ENCODE results near the gene CAMP. TPM values are rescaled to one million over a fixed set of nuclear protein-coding genes. Genes with fewer than 3 reads are reported as not detected.

Gene CAMP
- polyA plus RNA-seq, 1 donor from 2014 or later, result not detected

GRCh38 chr3:48189321-48189720, 34.0 kb upstream of the CAMP start:
- H3K4me3 ChIP-seq (ENCODE audit: low read length), result no peak overlapping the region
- H3K79me2 ChIP-seq (replicated peaks; ENCODE audit: insufficient read depth, low read length), result peaks cover 7% of the 10 kb centered on the region
- H3K36me3 ChIP-seq (ENCODE audit: insufficient read depth, low read length), result no peaks in the 10 kb centered on the region
- H3K27ac ChIP-seq (ENCODE audit: low read length), result no peak overlapping the region
- H3F3A ChIP-seq (ENCODE audit: insufficient read depth, low read length, poor library complexity, severe bottlenecking), result no peaks in the 10 kb centered on the region
- TF ChIP-seq TAF1 (IDR thresholded peaks at IDR 0.05; ENCODE audit: low read depth) (no peak), REST (IDR thresholded peaks at IDR 0.05; ENCODE audit: borderline replicate concordance) (no peak), EP300 (conservative IDR thresholded peaks at IDR 0.05; ENCODE audit: poor library complexity, severe bottlenecking) (no peak), POLR2AphosphoS5 (IDR thresholded peaks at IDR 0.05) (no peak), SMC3 (conservative IDR thresholded peaks at IDR 0.05; ENCODE audit: poor library complexity) (no peak), CTCF (IDR thresholded peaks at IDR 0.05; ENCODE audit: poor library complexity, severe bottlenecking) (no peak), EZH2 (IDR thresholded peaks at IDR 0.05; ENCODE audit: borderline replicate concordance, insufficient read depth, low read length, poor library complexity, severe bottlenecking) (no peak), RAD21 (conservative IDR thresholded peaks at IDR 0.05) (no peak), MXI1 (conservative IDR thresholded peaks at IDR 0.05; ENCODE audit: poor library complexity, severe bottlenecking) (no peak)
- H4K20me1 ChIP-seq (ENCODE audit: insufficient read depth), result no peaks in the 10 kb centered on the region
- no peak overlapping the region for H3K4me2 ChIP-seq (ENCODE audit: low read length)
- no peaks in the 10 kb centered on the region for H3K27me3 ChIP-seq (ENCODE audit: insufficient read depth, low read depth, low read length)
- H2AFZ ChIP-seq (ENCODE audit: low read depth, low read length), result peak overlapping the region; percentile 83
- no peak overlapping the region for H3K9ac ChIP-seq (ENCODE audit: low read length)
- no peaks in the 10 kb centered on the region for H3K9me3 ChIP-seq (ENCODE audit: low read length)
- H3K9me2 ChIP-seq (ENCODE audit: insufficient read depth, low read length), result no peaks in the 10 kb centered on the region

GRCh38 chr3:48190911-48191310, 32.4 kb upstream of the CAMP start:
- Histone ChIP-seq H2AFZ (ENCODE audit: low read depth, low read length) (no peak overlapping the region), H4K20me1 (ENCODE audit: insufficient read depth) (no peaks in the 10 kb centered on the region), H3K9me3 (ENCODE audit: low read length) (no peaks in the 10 kb centered on the region), H3K4me2 (ENCODE audit: low read length) (no peak overlapping the region), H3K9me2 (ENCODE audit: insufficient read depth, low read length) (no peaks in the 10 kb centered on the region), H3K9ac (ENCODE audit: low read length) (no peak overlapping the region), H3K4me3 (ENCODE audit: low read length) (no peak overlapping the region), H3K36me3 (ENCODE audit: insufficient read depth, low read length) (no peaks in the 10 kb centered on the region), H3K79me2 (replicated peaks; ENCODE audit: insufficient read depth, low read length) (peaks cover 7% of the 10 kb centered on the region), H3K27me3 (ENCODE audit: insufficient read depth, low read depth, low read length) (no peaks in the 10 kb centered on the region), H3K27ac (ENCODE audit: low read length) (no peak overlapping the region), H3F3A (ENCODE audit: insufficient read depth, low read length, poor library complexity, severe bottlenecking) (no peaks in the 10 kb centered on the region)
- TF ChIP-seq CTCF (IDR thresholded peaks at IDR 0.05; ENCODE audit: poor library complexity, severe bottlenecking), result no peak
- TF ChIP-seq RAD21 (conservative IDR thresholded peaks at IDR 0.05), result no peak
- no peak for TF ChIP-seq EZH2 (IDR thresholded peaks at IDR 0.05; ENCODE audit: borderline replicate concordance, insufficient read depth, low read length, poor library complexity, severe bottlenecking)
- TF ChIP-seq SMC3 (conservative IDR thresholded peaks at IDR 0.05; ENCODE audit: poor library complexity), result no peak
- TF ChIP-seq MXI1 (conservative IDR thresholded peaks at IDR 0.05; ENCODE audit: poor library complexity, severe bottlenecking), result no peak
- no peak for TF ChIP-seq REST (IDR thresholded peaks at IDR 0.05; ENCODE audit: borderline replicate concordance)
- TF ChIP-seq POLR2AphosphoS5 (IDR thresholded peaks at IDR 0.05), result no peak
- no peak for TF ChIP-seq TAF1 (IDR thresholded peaks at IDR 0.05; ENCODE audit: low read depth)
- no peak for TF ChIP-seq EP300 (conservative IDR thresholded peaks at IDR 0.05; ENCODE audit: poor library complexity, severe bottlenecking)
